Fibroblast of pulmonary artery (primary cell): Measurements from ENCODE around the gene LRP1.

Experiments used
- DNase-seq: peaks from one replicate; pipeline ENCODE4 v3.0.0-alpha.2; 2010; ENCODE audit warnings: low read depth
- H3K4me3 ChIP-seq: replicated peaks from 2 replicates; pipeline ENCODE4 v1.5.1; 2011; ENCODE audit warnings: low read depth, mild to moderate bottlenecking, control low read depth, low read length, moderate library complexity
- CTCF ChIP-seq: IDR thresholded peaks from 2 replicates; pipeline ENCODE4 v1.5.1; 2011; ENCODE audit warnings: mild to moderate bottlenecking, control low read depth, low read length, inconsistent platforms; ENCODE audit errors: missing control alignments

The LRP1 gene

GRCh38 chr12:57099047-57099714, 29.1 kb upstream of the LRP1 start:
- DNase-seq: no peak
- H3K4me3 ChIP-seq: no peak overlapping the region
- no peak for TF ChIP-seq CTCF

GRCh38 chr12:57099766-57100165, 28.5 kb upstream of the LRP1 start:
- H3K4me3 ChIP-seq: no peak overlapping the region
- DNase-seq: no peak
- no peak for TF ChIP-seq CTCF

GRCh38 chr12:57101892-57102695, 26.2 kb upstream of the LRP1 start:
- DNase-seq: no peak
- no peak for TF ChIP-seq CTCF
- no peak overlapping the region for H3K4me3 ChIP-seq

DNA sequence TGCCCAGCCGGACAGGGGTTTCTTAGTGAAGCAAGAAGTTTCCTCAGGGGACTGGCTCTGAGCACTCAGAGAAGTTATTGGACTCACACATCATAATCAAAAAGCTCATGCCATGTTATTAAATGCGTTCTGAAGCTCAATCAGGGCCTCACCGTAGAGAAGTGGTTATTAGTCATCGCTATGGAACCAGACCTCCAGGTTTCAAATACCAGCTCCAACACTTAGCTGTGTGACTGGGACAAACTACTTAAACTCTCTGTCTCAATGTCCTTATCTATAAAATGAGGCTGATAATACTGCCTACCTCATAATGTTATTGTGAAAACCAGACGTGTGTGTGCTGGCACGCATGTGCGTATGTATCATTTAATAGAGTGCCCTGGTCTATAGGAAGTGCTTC, 24.4 kb upstream of the LRP1 start:
- DNase-seq: no peak
- no peak for TF ChIP-seq CTCF
- H3K4me3 ChIP-seq: no peak overlapping the region

GRCh38 chr12:57104292-57104910, 23.9 kb upstream of the LRP1 start:
- TF ChIP-seq CTCF: no peak
- DNase-seq: no peak
- H3K4me3 ChIP-seq: no peak overlapping the region

DNA sequence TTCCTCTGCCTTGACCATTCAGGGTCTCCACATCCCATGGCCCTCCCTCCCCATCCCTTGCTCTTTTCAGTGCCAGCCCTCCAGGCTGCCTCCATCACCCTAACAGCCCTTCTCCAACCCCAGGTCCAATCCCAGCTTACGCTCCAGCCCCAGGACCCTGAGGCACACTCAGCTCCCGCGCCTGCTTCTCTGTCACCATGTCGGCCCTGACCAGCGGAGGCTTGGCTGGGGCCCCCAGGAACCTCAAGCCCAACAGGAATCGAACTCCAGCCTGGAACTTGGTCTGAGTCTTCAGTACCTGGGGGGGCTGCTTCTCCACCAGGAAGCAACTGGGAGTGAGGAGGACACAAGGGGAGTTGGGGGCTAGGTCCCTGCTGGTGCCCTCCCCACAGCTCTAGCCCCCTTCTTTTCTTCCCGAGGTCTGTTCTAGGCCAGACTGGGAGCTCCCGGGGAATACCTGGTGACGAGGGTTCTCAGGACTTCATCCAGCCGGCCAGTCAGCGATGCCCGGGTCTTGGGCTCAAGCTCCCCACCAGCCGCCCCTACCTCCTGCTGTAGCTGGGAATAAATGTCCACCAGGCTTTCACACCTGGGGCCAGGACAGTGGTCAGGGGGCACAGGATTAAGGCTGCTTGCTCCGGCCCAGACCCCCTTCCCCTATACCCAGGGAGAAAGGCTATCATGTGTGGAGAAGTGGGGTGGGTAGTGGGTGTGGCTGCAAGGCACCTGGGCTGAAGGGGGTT, 23.1 kb upstream of the LRP1 start:
- no peak for TF ChIP-seq CTCF
- H3K4me3 ChIP-seq: no peak overlapping the region
- no peak for DNase-seq
